ENCODE measurements around the gene COL11A2. TPM values are rescaled to one million over a fixed set of nuclear protein-coding genes. Genes with fewer than 3 reads are reported as not detected.

COL11A2 gene
- total and polyA plus RNA-seq, 2 of the 13 experiments (the other 11 are each of a cell fraction or from before 2014, with no cell fraction given): 0.55 TPM

GRCh38 chr6:33147807-33148666, 44.2 kb downstream of the COL11A2 start (continued):
- TF ChIP-seq CBX1 (IDR thresholded peaks at IDR 0.05; ENCODE audit: low read depth): no peak
- no peak for TF ChIP-seq ZMYM3 (CRISPR knock-in tag; IDR thresholded peaks at IDR 0.05)
- TF ChIP-seq SIN3A (IDR thresholded peaks at IDR 0.05; ENCODE audit: borderline replicate concordance, low read depth, low read length): no peak
- no peak for TF ChIP-seq SRSF9 (IDR thresholded peaks at IDR 0.05; ENCODE audit: borderline replicate concordance, insufficient read depth, low read depth, low read length, poor library complexity, severe bottlenecking)
- TF ChIP-seq, protein P1, sequence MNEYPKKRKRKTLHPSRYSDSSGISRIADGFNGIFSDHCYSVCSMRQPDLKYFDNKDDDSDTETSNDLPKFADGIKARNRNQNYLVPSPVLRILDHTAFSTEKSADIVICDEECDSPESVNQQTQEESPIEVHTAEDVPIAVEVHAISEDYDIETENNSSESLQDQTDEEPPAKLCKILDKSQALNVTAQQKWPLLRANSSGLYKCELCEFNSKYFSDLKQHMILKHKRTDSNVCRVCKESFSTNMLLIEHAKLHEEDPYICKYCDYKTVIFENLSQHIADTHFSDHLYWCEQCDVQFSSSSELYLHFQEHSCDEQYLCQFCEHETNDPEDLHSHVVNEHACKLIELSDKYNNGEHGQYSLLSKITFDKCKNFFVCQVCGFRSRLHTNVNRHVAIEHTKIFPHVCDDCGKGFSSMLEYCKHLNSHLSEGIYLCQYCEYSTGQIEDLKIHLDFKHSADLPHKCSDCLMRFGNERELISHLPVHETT (CRISPR knock-in tag; conservative IDR thresholded peaks at IDR 0.05): no peak
- TF ChIP-seq, protein P2, sequence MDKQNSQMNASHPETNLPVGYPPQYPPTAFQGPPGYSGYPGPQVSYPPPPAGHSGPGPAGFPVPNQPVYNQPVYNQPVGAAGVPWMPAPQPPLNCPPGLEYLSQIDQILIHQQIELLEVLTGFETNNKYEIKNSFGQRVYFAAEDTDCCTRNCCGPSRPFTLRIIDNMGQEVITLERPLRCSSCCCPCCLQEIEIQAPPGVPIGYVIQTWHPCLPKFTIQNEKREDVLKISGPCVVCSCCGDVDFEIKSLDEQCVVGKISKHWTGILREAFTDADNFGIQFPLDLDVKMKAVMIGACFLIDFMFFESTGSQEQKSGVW (CRISPR knock-in tag; IDR thresholded peaks at IDR 0.05; ENCODE audit: borderline replicate concordance): no peak
- no peak for TF ChIP-seq TERF1 (CRISPR knock-in tag; IDR thresholded peaks at IDR 0.05)
- TF ChIP-seq SMC3 (IDR thresholded peaks at IDR 0.05; ENCODE audit: low read length): peak; percentile 73
- TF ChIP-seq SIN3B (IDR thresholded peaks at IDR 0.05; ENCODE audit: low read length): no peak
- no peak for TF ChIP-seq RBM39 (IDR thresholded peaks at IDR 0.05; ENCODE audit: low read depth, low read length, poor library complexity, severe bottlenecking)
- no peak for TF ChIP-seq ZNF12 (CRISPR knock-in tag; IDR thresholded peaks at IDR 0.05)
- no peak for TF ChIP-seq EEA1 (CRISPR knock-in tag; IDR thresholded peaks at IDR 0.05; ENCODE audit: borderline replicate concordance)
- TF ChIP-seq, protein P3, sequence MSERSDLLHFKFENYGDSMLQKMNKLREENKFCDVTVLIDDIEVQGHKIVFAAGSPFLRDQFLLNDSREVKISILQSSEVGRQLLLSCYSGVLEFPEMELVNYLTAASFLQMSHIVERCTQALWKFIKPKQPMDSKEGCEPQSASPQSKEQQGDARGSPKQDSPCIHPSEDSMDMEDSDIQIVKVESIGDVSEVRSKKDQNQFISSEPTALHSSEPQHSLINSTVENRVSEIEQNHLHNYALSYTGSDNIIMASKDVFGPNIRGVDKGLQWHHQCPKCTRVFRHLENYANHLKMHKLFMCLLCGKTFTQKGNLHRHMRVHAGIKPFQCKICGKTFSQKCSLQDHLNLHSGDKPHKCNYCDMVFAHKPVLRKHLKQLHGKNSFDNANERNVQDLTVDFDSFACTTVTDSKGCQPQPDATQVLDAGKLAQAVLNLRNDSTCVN (CRISPR knock-in tag; IDR thresholded peaks at IDR 0.05; ENCODE audit: borderline replicate concordance): no peak
- TF ChIP-seq, protein P4, sequence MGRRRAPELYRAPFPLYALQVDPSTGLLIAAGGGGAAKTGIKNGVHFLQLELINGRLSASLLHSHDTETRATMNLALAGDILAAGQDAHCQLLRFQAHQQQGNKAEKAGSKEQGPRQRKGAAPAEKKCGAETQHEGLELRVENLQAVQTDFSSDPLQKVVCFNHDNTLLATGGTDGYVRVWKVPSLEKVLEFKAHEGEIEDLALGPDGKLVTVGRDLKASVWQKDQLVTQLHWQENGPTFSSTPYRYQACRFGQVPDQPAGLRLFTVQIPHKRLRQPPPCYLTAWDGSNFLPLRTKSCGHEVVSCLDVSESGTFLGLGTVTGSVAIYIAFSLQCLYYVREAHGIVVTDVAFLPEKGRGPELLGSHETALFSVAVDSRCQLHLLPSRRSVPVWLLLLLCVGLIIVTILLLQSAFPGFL (CRISPR knock-in tag; IDR thresholded peaks at IDR 0.05): no peak
- TF ChIP-seq MEIS2 (CRISPR knock-in tag; IDR thresholded peaks at IDR 0.05): no peak
- TF ChIP-seq SRSF4 (IDR thresholded peaks at IDR 0.05; ENCODE audit: low read depth, low read length, poor library complexity, severe bottlenecking): no peak
- TF ChIP-seq BCL6 (CRISPR knock-in tag; IDR thresholded peaks at IDR 0.05): peak; percentile 68
- peak; percentile 39; the same call in 1 of the 2 replicates for TF ChIP-seq RAD21 (CRISPR knock-in tag; IDR thresholded peaks at IDR 0.05)
- TF ChIP-seq KLF11 (CRISPR knock-in tag; IDR thresholded peaks at IDR 0.05): no peak
- no peak for TF ChIP-seq ZNF138 (CRISPR knock-in tag; IDR thresholded peaks at IDR 0.05; ENCODE audit: low read depth)
- TF ChIP-seq, protein P5, sequence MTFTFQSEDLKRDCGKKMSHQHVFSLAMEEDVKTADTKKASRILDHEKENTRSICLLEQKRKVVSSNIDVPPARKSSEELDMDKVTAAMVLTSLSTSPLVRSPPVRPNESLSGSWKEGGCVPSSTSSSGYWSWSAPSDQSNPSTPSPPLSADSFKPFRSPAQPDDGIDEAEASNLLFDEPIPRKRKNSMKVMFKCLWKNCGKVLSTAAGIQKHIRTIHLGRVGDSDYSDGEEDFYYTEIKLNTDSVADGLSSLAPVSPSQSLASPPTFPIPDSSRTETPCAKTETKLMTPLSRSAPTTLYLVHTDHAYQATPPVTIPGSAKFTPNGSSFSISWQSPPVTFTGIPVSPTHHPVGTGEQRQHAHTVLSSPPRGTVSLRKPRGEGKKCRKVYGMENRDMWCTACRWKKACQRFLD (CRISPR knock-in tag; IDR thresholded peaks at IDR 0.05; ENCODE audit: borderline replicate concordance): no peak
